ENCODE measurements around the gene TRAF3IP1.

The TRAF3IP1 gene

DNA sequence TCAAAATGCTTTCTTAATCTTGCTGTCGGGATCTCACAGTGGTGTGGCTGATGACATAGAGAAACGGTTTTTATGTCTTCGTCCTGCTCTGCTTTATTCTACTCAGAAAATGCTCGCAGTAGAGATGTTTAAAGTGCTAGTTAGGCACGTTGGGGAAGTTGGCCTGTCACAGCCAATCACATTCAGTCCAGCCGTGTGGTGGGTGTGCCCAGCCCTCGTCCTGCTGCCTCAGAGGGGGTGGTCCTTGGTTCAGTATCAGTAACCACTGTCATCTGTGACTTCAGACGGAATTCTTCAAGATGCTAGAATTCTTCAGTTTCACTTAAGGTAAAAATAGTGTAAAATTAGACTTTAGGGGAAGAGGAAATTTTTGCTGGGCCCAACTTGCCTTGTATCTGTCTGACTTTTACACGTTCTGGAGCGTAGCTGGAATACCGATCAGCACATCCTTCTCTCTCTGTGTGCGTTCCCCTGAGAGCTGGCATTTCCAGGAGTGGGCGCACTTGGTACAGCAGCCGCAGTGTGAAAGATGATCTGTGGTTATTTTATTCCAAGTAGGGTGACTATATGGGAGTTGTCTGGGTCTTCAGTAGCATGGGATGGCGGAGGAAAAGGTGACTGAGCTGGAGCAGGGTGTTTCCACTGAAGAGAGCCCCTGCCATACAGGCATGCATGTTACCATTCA lies 18.5 kb downstream of the TRAF3IP1 start:
- TF ChIP-seq SIN3A (IDR thresholded peaks at IDR 0.05; ENCODE audit: borderline replicate concordance, insufficient read depth, low read length) (no peak), FOXP2 (optimal IDR thresholded peaks at IDR 0.05; ENCODE audit: borderline replicate concordance, extremely low read depth, extremely low read length, insufficient read depth) (no peak), TAF1 (IDR thresholded peaks at IDR 0.05; ENCODE audit: borderline replicate concordance, insufficient read depth, low read length) (no peak), REST (IDR thresholded peaks at IDR 0.05; ENCODE audit: insufficient read depth in 1 of 2, low read depth in 2 of 2, low read length in 2 of 2) (no peak), POLR2AphosphoS5 (IDR thresholded peaks at IDR 0.05; ENCODE audit: low read depth, low read length) (no peak)

DNA sequence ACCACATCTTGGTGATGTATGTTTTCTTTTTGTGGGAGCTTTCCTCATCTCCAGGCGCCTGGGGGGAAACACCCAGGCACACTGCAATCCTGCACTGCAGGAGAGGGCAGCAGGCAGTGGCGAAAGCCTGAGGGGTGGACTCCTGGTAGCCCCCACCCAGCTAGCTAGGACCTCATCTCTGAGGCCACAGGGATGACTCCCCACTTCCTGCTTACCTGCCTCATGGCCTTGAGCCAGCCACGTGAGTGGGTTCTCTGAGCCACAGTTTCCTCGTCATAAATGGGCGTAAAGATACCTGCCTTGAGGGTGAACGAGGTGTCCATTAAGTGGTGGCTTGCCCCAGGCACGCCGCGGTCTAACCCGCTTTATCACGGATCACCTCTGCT lies 19.1 kb downstream of the TRAF3IP1 start:
- TF ChIP-seq TAF1 (IDR thresholded peaks at IDR 0.05; ENCODE audit: borderline replicate concordance, insufficient read depth, low read length) (no peak), SIN3A (IDR thresholded peaks at IDR 0.05; ENCODE audit: borderline replicate concordance, insufficient read depth, low read length) (no peak), REST (IDR thresholded peaks at IDR 0.05; ENCODE audit: insufficient read depth in 1 of 2, low read depth in 2 of 2, low read length in 2 of 2) (no peak), POLR2AphosphoS5 (IDR thresholded peaks at IDR 0.05; ENCODE audit: low read depth, low read length) (no peak), FOXP2 (optimal IDR thresholded peaks at IDR 0.05; ENCODE audit: borderline replicate concordance, extremely low read depth, extremely low read length, insufficient read depth) (no peak)

DNA sequence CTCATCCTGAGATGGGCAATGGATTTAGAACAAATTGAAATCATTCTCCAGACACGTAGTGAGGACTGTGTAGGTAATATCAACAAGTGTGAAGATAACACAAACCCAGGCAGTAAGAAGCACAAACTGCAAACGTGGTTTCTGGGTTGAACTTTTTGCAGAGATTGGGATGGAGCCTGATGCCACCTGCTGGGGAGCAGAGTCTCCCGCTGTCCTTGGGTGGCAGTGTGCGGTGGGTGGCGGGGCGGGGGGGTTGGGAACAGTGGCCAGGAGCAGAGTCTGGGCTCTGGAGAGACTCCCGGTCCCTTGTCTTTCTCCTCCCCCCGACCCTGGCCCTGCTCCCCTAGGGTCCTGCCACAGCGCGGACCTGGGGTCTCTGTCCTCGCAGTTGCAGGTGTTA lies 19.5 kb downstream of the TRAF3IP1 start:
- no peak for TF ChIP-seq REST (IDR thresholded peaks at IDR 0.05; ENCODE audit: insufficient read depth in 1 of 2, low read depth in 2 of 2, low read length in 2 of 2)
- TF ChIP-seq FOXP2 (optimal IDR thresholded peaks at IDR 0.05; ENCODE audit: borderline replicate concordance, extremely low read depth, extremely low read length, insufficient read depth), result no peak
- TF ChIP-seq SIN3A (IDR thresholded peaks at IDR 0.05; ENCODE audit: borderline replicate concordance, insufficient read depth, low read length), result no peak
- no peak for TF ChIP-seq TAF1 (IDR thresholded peaks at IDR 0.05; ENCODE audit: borderline replicate concordance, insufficient read depth, low read length)
- TF ChIP-seq POLR2AphosphoS5 (IDR thresholded peaks at IDR 0.05; ENCODE audit: low read depth, low read length), result no peak

GRCh38 chr2:238341536-238341935 lies 21.2 kb downstream of the TRAF3IP1 start:
- TF ChIP-seq TAF1 (IDR thresholded peaks at IDR 0.05; ENCODE audit: borderline replicate concordance, insufficient read depth, low read length) (no peak), SIN3A (IDR thresholded peaks at IDR 0.05; ENCODE audit: borderline replicate concordance, insufficient read depth, low read length) (no peak), REST (IDR thresholded peaks at IDR 0.05; ENCODE audit: insufficient read depth in 1 of 2, low read depth in 2 of 2, low read length in 2 of 2) (no peak), POLR2AphosphoS5 (IDR thresholded peaks at IDR 0.05; ENCODE audit: low read depth, low read length) (no peak), FOXP2 (optimal IDR thresholded peaks at IDR 0.05; ENCODE audit: borderline replicate concordance, extremely low read depth, extremely low read length, insufficient read depth) (no peak)

Data from PFSK-1 (cell line).